ENCODE data around the gene AUNIP.

Gene AUNIP

GRCh38 chr1:25800703-25801377, 58.4 kb downstream of the AUNIP start:
- H3K27me3 ChIP-seq (ENCODE audit: control insufficient read depth, insufficient read depth, low read length, poor library complexity, severe bottlenecking): no peaks in the 10 kb centered on the region
- H3K27ac ChIP-seq (ENCODE audit: insufficient read depth, low read depth, low read length, poor library complexity, severe bottlenecking): no peak overlapping the region
- peak overlapping the region; percentile 50 for H3K4me3 ChIP-seq (ENCODE audit: insufficient read depth, low read depth, low read length)
- no peaks in the 10 kb centered on the region for H3K9me3 ChIP-seq (ENCODE audit: control insufficient read depth, low read length)
- peaks cover 23% of the 10 kb centered on the region for H3K4me1 ChIP-seq (ENCODE audit: control insufficient read depth, insufficient read depth, low read length)
- WGBS, 2 experiments: 74 to 75% methylated on average over 15 of the region's 15 CpGs
- H3K36me3 ChIP-seq (ENCODE audit: control insufficient read depth, insufficient read depth, low read length): no peaks in the 10 kb centered on the region

- Histone ChIP-seq H3K27ac (ENCODE audit: insufficient read depth, low read depth, low read length, poor library complexity, severe bottlenecking) (no peak within 1 kb of the TSS), H3K4me3 (ENCODE audit: insufficient read depth, low read depth, low read length) (peak within 1 kb of the TSS; percentile 50), H3K36me3 (ENCODE audit: control insufficient read depth, insufficient read depth, low read length) (no peaks in the 10 kb centered on the region), H3K9me3 (ENCODE audit: control insufficient read depth, low read length) (no peaks in the 10 kb centered on the region), H3K27me3 (ENCODE audit: control insufficient read depth, insufficient read depth, low read length, poor library complexity, severe bottlenecking) (no peaks in the 10 kb centered on the region), H3K4me1 (ENCODE audit: control insufficient read depth, insufficient read depth, low read length) (peaks cover 22% of the 10 kb centered on the region)
- 1% methylated on average over 91 of the region's 91 CpGs for WGBS, 2 experiments
Observed at GRCh38 chr1:25799935-25800702, 59.1 kb downstream of the AUNIP start, which contains the start of gene SELENON. TSS of gene SELENON (plus strand) at chr1:25800193. CDS start at chr1:25800231, 38 bp downstream.

GRCh38 chr1:25799352-25799934, 59.8 kb downstream of the AUNIP start:
- Histone ChIP-seq H3K36me3 (ENCODE audit: control insufficient read depth, insufficient read depth, low read length) (no peaks in the 10 kb centered on the region), H3K4me1 (ENCODE audit: control insufficient read depth, insufficient read depth, low read length) (peaks cover 17% of the 10 kb centered on the region), H3K27ac (ENCODE audit: insufficient read depth, low read depth, low read length, poor library complexity, severe bottlenecking) (no peak overlapping the region), H3K4me3 (ENCODE audit: insufficient read depth, low read depth, low read length) (peak overlapping the region; percentile 29), H3K27me3 (ENCODE audit: control insufficient read depth, insufficient read depth, low read length, poor library complexity, severe bottlenecking) (no peaks in the 10 kb centered on the region), H3K9me3 (ENCODE audit: control insufficient read depth, low read length) (no peaks in the 10 kb centered on the region)
- WGBS, 2 experiments: 48% methylated on average over 12 of the region's 12 CpGs

- 88 to 89% methylated on average over 8 of the region's 8 CpGs for WGBS, 2 experiments
- H3K4me1 ChIP-seq (ENCODE audit: control insufficient read depth, insufficient read depth, low read length): peaks cover 17% of the 10 kb centered on the region
- no peak overlapping the region for H3K4me3 ChIP-seq (ENCODE audit: insufficient read depth, low read depth, low read length)
- no peaks in the 10 kb centered on the region for H3K27me3 ChIP-seq (ENCODE audit: control insufficient read depth, insufficient read depth, low read length, poor library complexity, severe bottlenecking)
- no peaks in the 10 kb centered on the region for H3K9me3 ChIP-seq (ENCODE audit: control insufficient read depth, low read length)
- H3K27ac ChIP-seq (ENCODE audit: insufficient read depth, low read depth, low read length, poor library complexity, severe bottlenecking): no peak overlapping the region
- H3K36me3 ChIP-seq (ENCODE audit: control insufficient read depth, insufficient read depth, low read length): no peaks in the 10 kb centered on the region
Observed at GRCh38 chr1:25798666-25799351, 60.4 kb downstream of the AUNIP start.

- no peaks in the 10 kb centered on the region for H3K36me3 ChIP-seq (ENCODE audit: control insufficient read depth, insufficient read depth, low read length)
- H3K4me1 ChIP-seq (ENCODE audit: control insufficient read depth, insufficient read depth, low read length): peaks cover 17% of the 10 kb centered on the region
- no peaks in the 10 kb centered on the region for H3K9me3 ChIP-seq (ENCODE audit: control insufficient read depth, low read length)
- 70 to 76% methylated on average over 8 of the region's 8 CpGs for WGBS, 2 experiments
- no peaks in the 10 kb centered on the region for H3K27me3 ChIP-seq (ENCODE audit: control insufficient read depth, insufficient read depth, low read length, poor library complexity, severe bottlenecking)
- no peak overlapping the region for H3K4me3 ChIP-seq (ENCODE audit: insufficient read depth, low read depth, low read length)
- no peak overlapping the region for H3K27ac ChIP-seq (ENCODE audit: insufficient read depth, low read depth, low read length, poor library complexity, severe bottlenecking)
Observed at GRCh38 chr1:25797939-25798338, 61.3 kb downstream of the AUNIP start.

GRCh38 chr1:25796811-25797458, 62.3 kb downstream of the AUNIP start:
- no peaks in the 10 kb centered on the region for H3K36me3 ChIP-seq (ENCODE audit: control insufficient read depth, insufficient read depth, low read length)
- 15 to 16% methylated on average over 19 of the region's 19 CpGs for WGBS, 2 experiments
- H3K9me3 ChIP-seq (ENCODE audit: control insufficient read depth, low read length): no peaks in the 10 kb centered on the region
- H3K4me1 ChIP-seq (ENCODE audit: control insufficient read depth, insufficient read depth, low read length): peaks cover 17% of the 10 kb centered on the region
- no peaks in the 10 kb centered on the region for H3K27me3 ChIP-seq (ENCODE audit: control insufficient read depth, insufficient read depth, low read length, poor library complexity, severe bottlenecking)
- no peak overlapping the region for H3K27ac ChIP-seq (ENCODE audit: insufficient read depth, low read depth, low read length, poor library complexity, severe bottlenecking)
- H3K4me3 ChIP-seq (ENCODE audit: insufficient read depth, low read depth, low read length): no peak overlapping the region

- Histone ChIP-seq H3K4me3 (ENCODE audit: insufficient read depth, low read depth, low read length) (no peak overlapping the region), H3K36me3 (ENCODE audit: control insufficient read depth, insufficient read depth, low read length) (no peaks in the 10 kb centered on the region), H3K4me1 (ENCODE audit: control insufficient read depth, insufficient read depth, low read length) (peaks cover 17% of the 10 kb centered on the region), H3K27me3 (ENCODE audit: control insufficient read depth, insufficient read depth, low read length, poor library complexity, severe bottlenecking) (no peaks in the 10 kb centered on the region), H3K27ac (ENCODE audit: insufficient read depth, low read depth, low read length, poor library complexity, severe bottlenecking) (no peak overlapping the region), H3K9me3 (ENCODE audit: control insufficient read depth, low read length) (no peaks in the 10 kb centered on the region)
- 85 to 87% methylated on average over 22 of the region's 22 CpGs for WGBS, 2 experiments
Observed at GRCh38 chr1:25795946-25796810, 63.1 kb downstream of the AUNIP start.

GRCh38 chr1:25795211-25795610, 64.0 kb downstream of the AUNIP start:
- Histone ChIP-seq H3K36me3 (ENCODE audit: control insufficient read depth, insufficient read depth, low read length) (no peaks in the 10 kb centered on the region), H3K27me3 (ENCODE audit: control insufficient read depth, insufficient read depth, low read length, poor library complexity, severe bottlenecking) (no peaks in the 10 kb centered on the region), H3K9me3 (ENCODE audit: control insufficient read depth, low read length) (no peaks in the 10 kb centered on the region), H3K27ac (ENCODE audit: insufficient read depth, low read depth, low read length, poor library complexity, severe bottlenecking) (no peak overlapping the region), H3K4me3 (ENCODE audit: insufficient read depth, low read depth, low read length) (no peak overlapping the region), H3K4me1 (ENCODE audit: control insufficient read depth, insufficient read depth, low read length) (peaks cover 17% of the 10 kb centered on the region)
- 91 to 98% methylated on average over 2 of the region's 2 CpGs for WGBS, 2 experiments

- Histone ChIP-seq H3K27ac (ENCODE audit: insufficient read depth, low read depth, low read length, poor library complexity, severe bottlenecking) (no peak overlapping the region), H3K4me3 (ENCODE audit: insufficient read depth, low read depth, low read length) (no peak overlapping the region), H3K27me3 (ENCODE audit: control insufficient read depth, insufficient read depth, low read length, poor library complexity, severe bottlenecking) (no peaks in the 10 kb centered on the region), H3K9me3 (ENCODE audit: control insufficient read depth, low read length) (no peaks in the 10 kb centered on the region), H3K36me3 (ENCODE audit: control insufficient read depth, insufficient read depth, low read length) (no peaks in the 10 kb centered on the region), H3K4me1 (ENCODE audit: control insufficient read depth, insufficient read depth, low read length) (peaks cover 12% of the 10 kb centered on the region)
- WGBS, 2 experiments: 91 to 95% methylated on average over 8 of the region's 8 CpGs
Observed at GRCh38 chr1:25794325-25794724, 64.9 kb downstream of the AUNIP start.

Measured in ectodermal cell (in vitro differentiated cells).